ENCODE results near the gene ST8SIA1. TPM values are rescaled to one million over a fixed set of nuclear protein-coding genes. Genes with fewer than 3 reads are reported as not detected.

The ST8SIA1 gene
- total RNA-seq, 4 donors from 2014 or later, result 5.1 to 13.6 (median 9.8) TPM

- H3K27ac ChIP-seq (replicated peaks in 1 of 4), result peak overlapping the region; percentile 80 to 86 (median 84)
- 4% methylated on average over 48 of the region's 49 CpGs for WGBS
- H3K27me3 ChIP-seq, result peaks cover 0 to 14% (median 0%) of the 10 kb centered on the region in 4 donors
- no peak for DNase-seq (ENCODE audit: extremely low spot score)
- H3K4me3 ChIP-seq, result peak overlapping the region; percentile 67 to 88 (median 80)
- no peaks in the 10 kb centered on the region for H3K36me3 ChIP-seq
- TF ChIP-seq POLR2A (IDR thresholded peaks at IDR 0.05; ENCODE audit: low read depth), result no peak
- TF ChIP-seq CTCF (IDR thresholded peaks at IDR 0.05), result no peak
- TF ChIP-seq EP300 (IDR thresholded peaks at IDR 0.05), result no peak
- no peak for TF ChIP-seq POLR2AphosphoS5 (IDR thresholded peaks at IDR 0.05)
- H3K4me1 ChIP-seq, result peaks cover 7 to 52% (median 48%) of the 10 kb centered on the region in 4 donors
- H3K9me3 ChIP-seq, result no peaks in the 10 kb centered on the region
- intact Hi-C loops (cut with DNase I), result loop anchor here (2.0 to 5.0 kb wide), 3 partner anchors 52 to 252 kb away; no protein-coding TSS in a partner anchor
Observed at GRCh38 chr12:22333713-22334409, 646 bp downstream of the ST8SIA1 start.

GRCh38 chr12:22333186-22333712 is 1.3 kb downstream of the ST8SIA1 start:
- intact Hi-C loops (cut with DNase I), result loop anchor here (5.0 kb wide), 2 partner anchors 51 to 251 kb away; no protein-coding TSS in a partner anchor
- 29% methylated on average over 7 of the region's 10 CpGs for WGBS
- H3K27ac ChIP-seq (replicated peaks in 1 of 4), result peak overlapping the region; percentile 80 to 86 (median 84)

GRCh38 chr12:22332202-22332601 is 2.3 kb downstream of the ST8SIA1 start:
- peaks cover 0 to 14% (median 0%) of the 10 kb centered on the region in 4 donors for H3K27me3 ChIP-seq
- no peaks in the 10 kb centered on the region for H3K36me3 ChIP-seq
- TF ChIP-seq CTCF (IDR thresholded peaks at IDR 0.05) (no peak), EP300 (IDR thresholded peaks at IDR 0.05) (no peak), POLR2A (IDR thresholded peaks at IDR 0.05; ENCODE audit: low read depth) (no peak), POLR2AphosphoS5 (IDR thresholded peaks at IDR 0.05) (no peak)
- H3K4me1 ChIP-seq, result peaks cover 7 to 69% (median 63%) of the 10 kb centered on the region in 4 donors
- DNase-seq (ENCODE audit: extremely low spot score), result no peak
- intact Hi-C loops (cut with DNase I), result loop anchor here (5.0 kb wide), 2 partner anchors 50 to 250 kb away; no protein-coding TSS in a partner anchor
- H3K27ac ChIP-seq (replicated peaks in 1 of 4), result peak overlapping the region; percentile 80 to 86 (median 84)
- H3K9me3 ChIP-seq, result no peaks in the 10 kb centered on the region
- H3K4me3 ChIP-seq, result peak overlapping the region in 3 of 4 donors; percentile 67 to 88 (median 83)

More at GRCh38 chr12:22333186-22333712, 1.3 kb downstream of the ST8SIA1 start:
- Histone ChIP-seq H3K4me1 (peaks cover 7 to 58% (median 53%) of the 10 kb centered on the region in 4 donors), H3K9me3 (no peaks in the 10 kb centered on the region), H3K27me3 (peaks cover 0 to 14% (median 0%) of the 10 kb centered on the region in 4 donors), H3K36me3 (no peaks in the 10 kb centered on the region), H3K4me3 (peak overlapping the region; percentile 67 to 88 (median 80))
- no peak for DNase-seq (ENCODE audit: extremely low spot score)
- TF ChIP-seq POLR2AphosphoS5 (IDR thresholded peaks at IDR 0.05) (no peak), POLR2A (IDR thresholded peaks at IDR 0.05; ENCODE audit: low read depth) (no peak), CTCF (IDR thresholded peaks at IDR 0.05) (no peak), EP300 (IDR thresholded peaks at IDR 0.05) (no peak)

- no peaks in the 10 kb centered on the region for H3K9me3 ChIP-seq
- intact Hi-C loops (cut with DNase I), result loop anchor here (5.0 kb wide), 2 partner anchors 47 to 247 kb away; no protein-coding TSS in a partner anchor
- no peak for DNase-seq (ENCODE audit: extremely low spot score)
- 70% methylated on average over 4 of the region's 4 CpGs for WGBS
- peak overlapping the region; percentile 22 to 51 (median 33) for H3K27ac ChIP-seq (replicated peaks in 1 of 4)
- H3K4me1 ChIP-seq, result peaks cover 7 to 62% (median 59%) of the 10 kb centered on the region in 4 donors
- H3K4me3 ChIP-seq, result no peak overlapping the region
- no peak for TF ChIP-seq POLR2AphosphoS5 (IDR thresholded peaks at IDR 0.05)
- no peak for TF ChIP-seq CTCF (IDR thresholded peaks at IDR 0.05)
- TF ChIP-seq POLR2A (IDR thresholded peaks at IDR 0.05; ENCODE audit: low read depth), result no peak
- TF ChIP-seq EP300 (IDR thresholded peaks at IDR 0.05), result no peak
- no peaks in the 10 kb centered on the region for H3K36me3 ChIP-seq
- peaks cover 0 to 13% (median 0%) of the 10 kb centered on the region in 4 donors for H3K27me3 ChIP-seq
Observed at GRCh38 chr12:22329621-22330020, 4.9 kb downstream of the ST8SIA1 start.

Measured in esophagus muscularis mucosa (tissue), 4 donors.